ENCODE data around the gene XAB2.
"Not testable (repeated sequence)": the region's sequence is repeated elsewhere in the genome, so short reads cannot be mapped to it uniquely, and the experiment has no call there.

XAB2 gene

DNA sequence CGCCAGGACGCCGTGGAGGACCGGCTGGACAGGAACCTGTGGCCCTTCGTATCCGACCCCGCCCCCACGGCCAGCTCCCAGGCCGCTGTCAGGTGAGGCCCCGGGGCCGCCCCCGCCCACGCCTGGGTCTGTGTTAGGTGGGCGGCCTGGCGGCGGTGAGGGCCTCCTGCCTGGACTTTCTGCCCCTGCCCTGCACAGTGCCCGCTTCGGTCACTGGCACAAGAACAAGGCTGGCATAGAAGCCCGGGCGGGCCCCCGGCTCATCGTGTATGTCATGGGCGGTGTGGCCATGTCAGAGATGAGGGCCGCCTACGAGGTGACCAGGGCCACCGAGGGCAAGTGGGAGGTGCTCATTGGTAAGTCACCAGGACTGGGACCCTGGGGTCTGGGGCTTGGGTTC lies 17.8 kb upstream of the XAB2 start:
- peaks cover 0 to 37% of the 10 kb centered on the region in 2 donors for H3K27me3 ChIP-seq (ENCODE audit: control insufficient read depth in 1 of 2, insufficient read depth in 2 of 2, low read length in 2 of 2)
- no peak overlapping the region for H3K9ac ChIP-seq (ENCODE audit: low read length)
- no peaks in the 10 kb centered on the region for H3K4me1 ChIP-seq (ENCODE audit: insufficient read depth, low read length)
- H3K4me3 ChIP-seq (ENCODE audit: low read depth in 1 of 2, low read length in 2 of 2), result no peak overlapping the region
- H3K27ac ChIP-seq (ENCODE audit: low read depth, low read length), result no peak overlapping the region
- no peaks in the 10 kb centered on the region for H3K9me3 ChIP-seq (ENCODE audit: low read length)
- no peaks in the 10 kb centered on the region for H3K36me3 ChIP-seq (ENCODE audit: insufficient read depth, low read length)

DNA sequence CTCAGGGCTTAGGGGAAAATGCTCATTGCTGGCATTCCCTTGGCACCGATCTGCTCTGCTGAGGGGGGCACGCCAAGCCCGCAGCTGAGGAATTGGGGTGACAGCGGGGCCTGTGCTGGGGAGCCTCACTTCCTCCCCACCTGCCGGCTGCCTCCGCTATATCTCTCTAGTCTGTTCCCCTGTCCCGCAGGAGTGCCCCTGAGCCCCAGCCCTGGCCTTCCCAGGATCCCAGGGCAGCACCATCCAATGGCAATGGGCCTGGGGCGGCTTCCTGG lies 17.0 kb upstream of the XAB2 start:
- no peaks in the 10 kb centered on the region for H3K4me1 ChIP-seq (ENCODE audit: insufficient read depth, low read length)
- H3K27me3 ChIP-seq (ENCODE audit: control insufficient read depth in 1 of 2, insufficient read depth in 2 of 2, low read length in 2 of 2), result peaks cover 0 to 37% of the 10 kb centered on the region in 2 donors
- no peak overlapping the region for H3K9ac ChIP-seq (ENCODE audit: low read length)
- no peaks in the 10 kb centered on the region for H3K36me3 ChIP-seq (ENCODE audit: insufficient read depth, low read length)
- H3K4me3 ChIP-seq (ENCODE audit: low read depth in 1 of 2, low read length in 2 of 2), result no peak overlapping the region
- H3K27ac ChIP-seq (ENCODE audit: low read depth, low read length), result no peak overlapping the region
- H3K9me3 ChIP-seq (ENCODE audit: low read length), result no peaks in the 10 kb centered on the region

DNA sequence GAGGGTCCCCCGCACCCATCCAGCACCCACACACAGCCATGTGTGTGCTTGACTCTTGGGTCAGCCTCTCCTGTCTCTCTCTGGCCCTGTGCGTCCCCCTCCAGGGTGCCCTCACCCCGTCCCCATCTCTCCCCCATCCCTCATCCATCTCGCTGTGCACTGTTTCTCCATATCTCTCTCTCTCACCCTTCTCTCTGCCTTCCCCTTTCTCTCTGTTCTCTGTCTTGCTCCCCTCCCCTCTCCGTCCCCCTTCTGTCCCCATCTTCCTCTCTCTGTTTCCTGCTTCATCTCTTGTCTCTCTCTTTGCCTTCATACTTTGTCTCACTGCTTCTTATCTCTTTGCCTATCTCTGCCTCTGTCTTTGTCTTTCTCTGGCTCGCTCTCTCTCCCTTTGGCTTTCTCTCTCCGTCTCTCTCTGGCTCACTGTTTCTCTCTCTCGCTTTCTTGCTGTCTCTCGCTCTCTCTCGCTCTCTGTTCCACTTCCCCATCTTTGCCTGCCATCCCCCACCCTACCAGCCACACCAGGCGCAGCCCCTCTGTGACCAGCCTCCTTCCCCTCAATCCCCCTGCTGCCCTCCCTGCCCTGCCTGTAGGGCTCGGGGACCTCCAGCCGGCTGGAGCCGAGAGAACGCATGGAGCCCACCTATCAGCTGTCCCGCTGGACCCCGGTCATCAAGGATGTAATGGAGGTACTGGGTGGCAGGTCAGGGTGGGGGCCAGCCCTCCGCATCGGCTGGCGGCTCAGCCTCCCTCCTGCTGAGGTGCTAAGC lies 16.5 kb upstream of the XAB2 start:
- Histone ChIP-seq H3K27ac (ENCODE audit: low read depth, low read length) (no peak overlapping the region), H3K4me1 (ENCODE audit: insufficient read depth, low read length) (no peaks in the 10 kb centered on the region), H3K9ac (ENCODE audit: low read length) (no peak overlapping the region), H3K27me3 (ENCODE audit: control insufficient read depth in 1 of 2, insufficient read depth in 2 of 2, low read length in 2 of 2) (peaks cover 0 to 37% of the 10 kb centered on the region in 2 donors), H3K9me3 (ENCODE audit: low read length) (no peaks in the 10 kb centered on the region), H3K36me3 (ENCODE audit: insufficient read depth, low read length) (no peaks in the 10 kb centered on the region), H3K4me3 (ENCODE audit: low read depth in 1 of 2, low read length in 2 of 2) (no peak overlapping the region)

DNA sequence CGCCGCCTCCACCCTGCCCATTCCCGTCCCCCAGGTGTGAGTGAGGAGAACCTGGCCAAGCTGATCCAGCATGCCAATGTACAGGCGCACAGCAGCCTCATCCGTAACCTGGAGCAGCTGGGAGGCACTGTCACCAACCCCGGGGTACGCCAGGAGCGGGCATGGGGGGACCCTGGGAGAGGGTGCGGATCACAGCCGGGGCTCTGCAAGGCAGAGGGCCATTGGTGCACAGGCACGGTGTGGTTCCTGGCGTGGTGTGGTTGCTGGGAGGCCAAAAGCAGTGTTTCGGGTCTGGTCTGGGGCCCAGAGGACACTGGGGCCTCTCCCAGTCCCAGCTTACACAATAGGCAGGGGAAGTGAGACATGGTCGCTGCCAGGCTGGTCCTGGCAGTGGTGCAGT lies 15.8 kb upstream of the XAB2 start:
- no peak overlapping the region for H3K4me3 ChIP-seq (ENCODE audit: low read depth in 1 of 2, low read length in 2 of 2)
- no peaks in the 10 kb centered on the region for H3K9me3 ChIP-seq (ENCODE audit: low read length)
- H3K4me1 ChIP-seq (ENCODE audit: insufficient read depth, low read length), result no peaks in the 10 kb centered on the region
- H3K27me3 ChIP-seq (ENCODE audit: control insufficient read depth in 1 of 2, insufficient read depth in 2 of 2, low read length in 2 of 2), result peaks cover 0 to 37% of the 10 kb centered on the region in 2 donors
- H3K36me3 ChIP-seq (ENCODE audit: insufficient read depth, low read length), result no peaks in the 10 kb centered on the region
- no peak overlapping the region for H3K9ac ChIP-seq (ENCODE audit: low read length)
- no peak overlapping the region for H3K27ac ChIP-seq (ENCODE audit: low read depth, low read length)

DNA sequence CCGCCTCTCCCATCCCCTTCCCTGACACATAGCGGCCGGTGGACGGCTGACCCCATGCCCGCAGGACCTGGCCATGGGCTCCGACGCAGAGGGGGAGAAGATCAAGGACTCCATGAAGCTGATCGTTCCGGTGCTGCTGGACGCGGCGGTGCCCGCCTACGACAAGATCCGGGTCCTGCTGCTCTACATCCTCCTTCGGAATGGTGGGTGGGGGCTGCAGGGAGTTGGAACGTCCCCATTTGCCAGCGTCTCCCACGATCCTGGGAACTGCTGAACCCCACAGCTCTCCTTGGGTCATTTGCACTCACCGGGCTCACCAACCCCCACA lies 15.2 kb upstream of the XAB2 start:
- no peaks in the 10 kb centered on the region for H3K9me3 ChIP-seq (ENCODE audit: low read length)
- peaks cover 5 to 36% of the 10 kb centered on the region in 2 donors for H3K27me3 ChIP-seq (ENCODE audit: control insufficient read depth in 1 of 2, insufficient read depth in 2 of 2, low read length in 2 of 2)
- no peak overlapping the region for H3K9ac ChIP-seq (ENCODE audit: low read length)
- H3K36me3 ChIP-seq (ENCODE audit: insufficient read depth, low read length), result no peaks in the 10 kb centered on the region
- H3K4me3 ChIP-seq (ENCODE audit: low read depth in 1 of 2, low read length in 2 of 2), result no peak overlapping the region
- no peak overlapping the region for H3K27ac ChIP-seq (ENCODE audit: low read depth, low read length)
- no peaks in the 10 kb centered on the region for H3K4me1 ChIP-seq (ENCODE audit: insufficient read depth, low read length)

DNA sequence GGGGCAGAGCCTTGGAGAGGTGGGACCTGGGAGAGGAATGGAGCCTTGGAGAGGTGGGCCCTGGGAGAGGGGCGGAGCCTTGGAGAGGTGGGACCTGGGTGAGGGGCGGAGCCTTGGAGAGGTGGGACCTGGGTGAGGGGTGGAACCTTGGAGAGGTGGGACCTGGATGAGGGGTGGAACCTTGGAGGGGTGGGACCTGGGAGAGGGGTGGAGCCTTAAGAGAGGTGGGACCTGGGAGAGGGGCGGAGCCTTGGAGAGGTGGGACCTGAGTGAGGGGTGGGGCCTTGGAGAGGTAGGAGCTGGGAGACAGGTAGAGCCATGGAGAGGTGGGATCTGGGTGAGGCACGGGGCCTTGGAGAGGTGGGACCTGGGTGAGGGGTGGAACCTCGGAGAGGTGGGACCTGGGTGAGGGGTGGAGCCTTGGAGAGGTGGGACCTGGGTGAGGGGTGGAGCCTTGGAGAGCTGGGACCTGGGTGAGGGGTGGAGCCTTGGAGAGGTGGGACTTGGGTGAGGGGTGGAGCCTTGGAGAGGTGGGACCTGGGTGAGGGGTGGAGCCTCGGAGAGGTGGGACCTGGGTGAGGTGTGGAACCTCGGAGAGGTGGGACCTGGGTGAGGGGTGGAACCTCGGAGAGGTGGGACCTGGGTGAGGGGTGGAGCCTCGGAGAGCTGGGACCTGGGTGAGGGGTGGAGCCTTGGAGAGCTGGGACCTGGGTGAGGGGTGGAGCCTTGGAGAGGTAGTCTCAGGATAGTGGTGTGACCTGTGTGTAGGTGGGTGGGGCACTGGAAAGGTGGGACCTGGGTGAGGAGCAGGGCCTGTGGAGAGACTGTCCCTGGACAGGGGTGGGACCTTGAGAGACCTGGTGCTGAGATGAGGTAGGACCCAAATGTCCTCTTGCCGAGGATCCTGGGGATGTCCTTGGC lies 14.5 kb upstream of the XAB2 start:
- H3K27me3 ChIP-seq (ENCODE audit: control insufficient read depth in 1 of 2, insufficient read depth in 2 of 2, low read length in 2 of 2), result peaks cover 8 to 43% of the 10 kb centered on the region in 2 donors
- H3K27ac ChIP-seq (ENCODE audit: low read depth, low read length); H3K9me3 ChIP-seq (ENCODE audit: low read length); H3K4me1 ChIP-seq (ENCODE audit: insufficient read depth, low read length); H3K36me3 ChIP-seq (ENCODE audit: insufficient read depth, low read length); H3K4me3 ChIP-seq (ENCODE audit: low read depth in 1 of 2, low read length in 2 of 2); H3K9ac ChIP-seq (ENCODE audit: low read length): not testable (repeated sequence)

DNA sequence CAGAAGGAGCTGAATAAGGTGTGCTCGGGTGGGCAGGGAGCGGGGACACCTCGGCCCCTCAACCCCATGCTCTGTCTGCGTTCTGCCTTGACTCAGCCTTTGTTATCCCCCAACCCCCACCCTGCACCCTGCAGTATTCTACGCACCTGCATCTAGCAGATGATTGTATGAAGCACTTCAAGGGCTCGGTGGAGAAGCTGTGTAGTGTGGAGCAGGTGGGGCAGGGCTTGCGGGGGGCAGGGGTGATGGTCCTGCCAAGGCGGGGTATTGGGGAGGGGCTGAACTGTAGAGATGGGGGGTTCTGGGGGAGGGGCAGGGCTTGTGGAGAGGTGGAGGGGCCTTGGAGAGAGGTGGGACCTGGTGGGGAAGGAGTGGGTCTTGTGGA lies 13.7 kb upstream of the XAB2 start:
- H3K9me3 ChIP-seq (ENCODE audit: low read length), result no peaks in the 10 kb centered on the region
- no peak overlapping the region for H3K9ac ChIP-seq (ENCODE audit: low read length)
- no peaks in the 10 kb centered on the region for H3K36me3 ChIP-seq (ENCODE audit: insufficient read depth, low read length)
- no peak overlapping the region for H3K27ac ChIP-seq (ENCODE audit: low read depth, low read length)
- peaks cover 8 to 49% of the 10 kb centered on the region in 2 donors for H3K27me3 ChIP-seq (ENCODE audit: control insufficient read depth in 1 of 2, insufficient read depth in 2 of 2, low read length in 2 of 2)
- no peak overlapping the region for H3K4me3 ChIP-seq (ENCODE audit: low read depth in 1 of 2, low read length in 2 of 2)
- H3K4me1 ChIP-seq (ENCODE audit: insufficient read depth, low read length), result no peaks in the 10 kb centered on the region

DNA sequence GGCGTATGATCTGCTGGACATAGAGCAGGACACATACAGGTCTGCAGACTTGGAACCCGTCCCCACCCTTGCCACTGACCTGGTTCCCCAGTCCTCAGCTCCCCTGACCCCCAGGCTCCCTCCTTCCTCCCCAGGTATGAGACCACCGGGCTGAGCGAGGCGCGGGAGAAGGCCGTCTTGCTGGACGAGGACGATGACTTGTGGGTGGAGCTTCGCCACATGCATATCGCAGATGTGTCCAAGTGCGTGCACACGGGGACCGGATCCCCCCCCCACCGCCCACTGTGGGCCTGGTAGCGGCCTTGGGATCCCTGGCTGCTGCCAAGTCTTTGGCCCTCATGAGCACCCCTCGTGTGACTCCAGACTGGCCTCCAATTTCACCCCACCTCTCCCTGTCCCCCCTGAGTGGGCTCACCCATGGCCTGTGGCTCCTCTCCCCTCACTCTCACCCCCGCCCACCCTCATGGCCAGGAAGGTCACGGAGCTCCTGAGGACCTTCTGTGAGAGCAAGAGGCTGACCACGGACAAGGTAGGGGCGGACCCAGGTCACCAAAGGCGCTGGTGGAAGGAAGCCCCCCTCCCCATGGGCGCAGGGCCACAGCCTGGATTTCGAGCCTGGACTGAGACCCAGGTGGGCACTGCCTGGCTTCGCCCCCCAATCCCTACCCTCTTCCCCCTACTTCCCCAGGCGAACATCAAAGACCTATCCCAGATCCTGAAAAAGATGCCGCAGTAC lies 13.1 kb upstream of the XAB2 start:
- H3K36me3 ChIP-seq (ENCODE audit: insufficient read depth, low read length), result no peaks in the 10 kb centered on the region
- no peaks in the 10 kb centered on the region for H3K9me3 ChIP-seq (ENCODE audit: low read length)
- no peak overlapping the region for H3K27ac ChIP-seq (ENCODE audit: low read depth, low read length)
- H3K27me3 ChIP-seq (ENCODE audit: control insufficient read depth in 1 of 2, insufficient read depth in 2 of 2, low read length in 2 of 2), result peaks cover 8 to 54% of the 10 kb centered on the region in 2 donors
- H3K9ac ChIP-seq (ENCODE audit: low read length), result no peak overlapping the region
- H3K4me1 ChIP-seq (ENCODE audit: insufficient read depth, low read length), result no peaks in the 10 kb centered on the region
- no peak overlapping the region for H3K4me3 ChIP-seq (ENCODE audit: low read depth in 1 of 2, low read length in 2 of 2)

DNA sequence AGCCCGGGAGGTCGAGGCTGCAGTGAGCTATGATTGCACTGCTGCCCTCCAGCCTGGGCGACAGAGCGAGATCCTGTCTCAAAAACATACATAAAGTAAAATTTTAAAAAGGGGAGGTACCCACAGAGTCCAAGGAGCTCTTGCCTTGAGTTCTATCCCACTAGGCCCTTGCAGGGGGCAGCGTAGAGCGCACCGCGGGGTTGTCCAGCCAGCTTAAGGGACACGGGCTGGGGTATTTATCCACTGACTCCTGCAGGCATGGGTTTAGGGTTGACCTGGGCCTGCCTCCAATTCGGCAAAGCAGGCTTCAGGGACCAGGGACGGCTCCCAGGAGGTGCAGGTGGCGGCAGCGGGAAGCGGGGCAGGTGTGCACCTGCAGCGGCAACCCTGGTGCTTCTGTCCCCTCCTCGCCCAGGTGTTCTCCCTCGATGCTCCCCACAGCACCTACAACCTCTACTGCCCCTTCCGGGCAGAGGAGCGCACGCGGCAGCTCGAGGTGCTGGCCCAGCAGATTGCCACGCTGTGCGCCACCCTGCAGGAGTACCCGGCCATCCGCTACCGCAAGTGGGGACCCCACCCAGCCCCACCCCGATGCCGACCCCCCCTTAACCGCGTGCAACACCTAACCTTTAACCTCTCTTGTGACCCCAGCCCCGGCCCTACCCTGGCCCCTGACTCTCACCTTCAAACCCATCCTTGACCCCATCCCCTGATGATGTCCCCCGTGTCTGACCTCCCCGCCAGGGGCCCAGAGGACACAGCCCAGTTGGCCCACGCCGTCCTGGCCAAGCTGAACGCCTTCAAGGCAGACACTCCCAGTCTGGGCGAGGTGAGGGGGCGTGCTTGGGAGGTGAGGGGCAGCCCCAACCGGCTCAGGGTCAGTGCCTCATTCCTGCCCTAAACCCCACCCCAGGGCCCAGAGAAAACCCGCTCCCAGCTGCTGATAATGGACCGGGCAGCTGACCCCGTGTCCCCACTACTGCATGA lies 12.2 kb upstream of the XAB2 start:
- Histone ChIP-seq H3K4me1 (ENCODE audit: insufficient read depth, low read length) (no peaks in the 10 kb centered on the region), H3K9me3 (ENCODE audit: low read length) (no peaks in the 10 kb centered on the region), H3K9ac (ENCODE audit: low read length) (no peak overlapping the region), H3K27me3 (ENCODE audit: control insufficient read depth in 1 of 2, insufficient read depth in 2 of 2, low read length in 2 of 2) (peaks cover 8 to 57% of the 10 kb centered on the region in 2 donors), H3K4me3 (ENCODE audit: low read depth in 1 of 2, low read length in 2 of 2) (no peak overlapping the region), H3K36me3 (ENCODE audit: insufficient read depth, low read length) (no peaks in the 10 kb centered on the region), H3K27ac (ENCODE audit: low read depth, low read length) (no peak overlapping the region)

DNA sequence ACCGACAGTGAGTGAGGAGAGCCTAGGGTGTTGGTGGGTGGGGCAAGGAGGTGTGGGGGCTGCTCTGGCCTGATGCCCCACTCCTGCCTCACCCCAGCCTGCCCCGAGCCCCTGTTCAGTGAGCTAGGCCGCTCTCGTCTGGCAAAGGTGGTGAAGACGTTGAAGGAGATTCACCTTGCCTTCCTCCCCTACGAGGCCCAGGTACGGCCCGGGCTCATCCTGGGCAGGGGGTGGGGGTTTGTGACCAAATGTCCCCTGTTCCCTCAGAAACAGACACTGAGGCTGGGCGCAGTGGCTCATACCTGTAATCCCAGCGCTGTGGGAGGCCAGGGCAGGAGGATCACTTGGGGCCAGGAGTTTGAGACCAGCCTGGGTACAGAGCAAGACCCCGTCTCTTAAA lies 11.5 kb upstream of the XAB2 start:
- no peak overlapping the region for H3K27ac ChIP-seq (ENCODE audit: low read depth, low read length)
- peaks cover 8 to 58% of the 10 kb centered on the region in 2 donors for H3K27me3 ChIP-seq (ENCODE audit: control insufficient read depth in 1 of 2, insufficient read depth in 2 of 2, low read length in 2 of 2)

More for the DNA sequence above, 11.5 kb upstream of the XAB2 start:
- Histone ChIP-seq H3K36me3 (ENCODE audit: insufficient read depth, low read length) (no peaks in the 10 kb centered on the region), H3K4me3 (ENCODE audit: low read depth in 1 of 2, low read length in 2 of 2) (no peak overlapping the region), H3K9me3 (ENCODE audit: low read length) (no peaks in the 10 kb centered on the region), H3K9ac (ENCODE audit: low read length) (no peak overlapping the region), H3K4me1 (ENCODE audit: insufficient read depth, low read length) (no peaks in the 10 kb centered on the region)

Data from muscle layer of colon (tissue), 2 donors.